Mesenteric fat pad (tissue), 1 donor: ENCODE data around the gene CBX2. TPM values are rescaled to one million over a fixed set of nuclear protein-coding genes. Genes with fewer than 3 reads are reported as not detected.

Experiments used
- DNase-seq: peaks from one replicate; pipeline ENCODE4 v3.0.0-alpha.2; 2020; ENCODE audit warnings: low spot score
- total RNA-seq: library from RNA; stranded (reverse); fragmentation: NEBNext Ultra II Directional; extraction: Animal tissue kit (Norgen Biotek cat#: 25700); gene quantifications from one replicate; pipeline ENCODE4 v1.2.1, GENCODE V29; 2021
- donor health status: DM: yes; HTN: yes; CAD: no.

Gene CBX2
- total RNA-seq, 1 donor from 2014 or later: 2.9 TPM

DNA sequence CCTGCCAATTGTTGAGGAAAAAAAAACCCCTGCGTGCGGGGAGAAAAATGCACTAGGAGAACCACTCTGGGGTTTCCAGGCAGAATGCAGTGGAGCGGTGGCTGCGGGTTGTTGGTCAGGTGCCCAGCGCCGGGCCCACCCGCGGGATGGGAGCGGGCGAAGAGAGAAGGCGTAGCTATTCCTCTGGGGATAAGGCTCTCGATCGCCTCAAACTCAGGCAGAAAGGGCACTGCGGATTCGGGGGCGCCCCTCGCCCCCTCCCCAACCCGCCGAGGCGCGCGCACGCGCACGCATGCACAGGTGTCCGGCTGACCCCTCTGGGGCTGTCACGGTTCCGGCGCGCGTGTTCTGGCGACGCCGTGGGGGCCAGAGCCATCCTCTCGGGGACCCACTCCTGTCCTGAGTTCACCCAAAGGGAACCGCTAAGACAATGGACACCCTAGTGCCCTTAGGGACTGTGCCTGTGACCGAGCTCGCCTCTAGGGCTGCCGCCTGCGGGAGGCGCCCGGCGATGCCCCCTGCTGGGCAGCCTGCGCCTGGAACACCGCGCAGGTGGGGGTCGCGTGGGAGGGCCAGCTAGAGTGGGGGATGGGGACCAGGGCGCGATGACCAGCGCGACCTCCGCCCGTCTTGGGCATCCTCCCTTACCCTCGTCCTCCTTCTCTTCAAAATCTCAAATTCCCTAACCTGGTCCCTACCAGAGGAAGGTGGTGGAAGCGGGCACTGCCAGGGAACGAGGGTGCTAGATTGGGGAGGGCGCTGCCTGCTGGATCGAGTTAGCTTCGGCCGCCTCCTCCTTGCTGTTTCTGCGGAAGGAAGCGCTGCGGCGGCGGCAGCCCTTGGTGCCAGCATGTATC lies 33.3 kb downstream of the CBX2 start:
- no peak for DNase-seq

DNA sequence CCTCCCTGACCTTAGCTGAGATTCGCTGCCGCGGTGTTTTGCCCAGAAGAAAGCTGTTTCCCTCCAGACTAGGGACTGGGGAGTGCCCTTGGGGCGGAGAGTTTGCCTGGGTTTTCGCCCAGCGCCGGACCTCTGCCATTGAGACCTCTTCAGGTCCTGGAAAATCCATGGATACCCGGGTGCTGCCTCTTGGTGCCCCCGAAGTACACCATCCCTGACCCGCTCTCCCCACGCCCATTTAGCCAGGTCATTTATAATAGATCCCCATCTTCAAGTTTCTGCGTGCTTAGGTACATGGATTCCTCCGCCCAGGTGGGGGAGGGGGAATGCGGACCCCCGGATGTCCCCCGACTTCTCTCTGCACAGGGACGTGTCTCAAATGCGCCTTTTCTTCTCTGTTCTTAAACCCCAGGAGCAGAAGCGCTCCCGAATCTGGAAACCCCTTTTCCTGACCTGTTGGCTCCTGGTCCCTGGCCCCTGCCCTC lies 34.0 kb downstream of the CBX2 start:
- DNase-seq: no peak

DNA sequence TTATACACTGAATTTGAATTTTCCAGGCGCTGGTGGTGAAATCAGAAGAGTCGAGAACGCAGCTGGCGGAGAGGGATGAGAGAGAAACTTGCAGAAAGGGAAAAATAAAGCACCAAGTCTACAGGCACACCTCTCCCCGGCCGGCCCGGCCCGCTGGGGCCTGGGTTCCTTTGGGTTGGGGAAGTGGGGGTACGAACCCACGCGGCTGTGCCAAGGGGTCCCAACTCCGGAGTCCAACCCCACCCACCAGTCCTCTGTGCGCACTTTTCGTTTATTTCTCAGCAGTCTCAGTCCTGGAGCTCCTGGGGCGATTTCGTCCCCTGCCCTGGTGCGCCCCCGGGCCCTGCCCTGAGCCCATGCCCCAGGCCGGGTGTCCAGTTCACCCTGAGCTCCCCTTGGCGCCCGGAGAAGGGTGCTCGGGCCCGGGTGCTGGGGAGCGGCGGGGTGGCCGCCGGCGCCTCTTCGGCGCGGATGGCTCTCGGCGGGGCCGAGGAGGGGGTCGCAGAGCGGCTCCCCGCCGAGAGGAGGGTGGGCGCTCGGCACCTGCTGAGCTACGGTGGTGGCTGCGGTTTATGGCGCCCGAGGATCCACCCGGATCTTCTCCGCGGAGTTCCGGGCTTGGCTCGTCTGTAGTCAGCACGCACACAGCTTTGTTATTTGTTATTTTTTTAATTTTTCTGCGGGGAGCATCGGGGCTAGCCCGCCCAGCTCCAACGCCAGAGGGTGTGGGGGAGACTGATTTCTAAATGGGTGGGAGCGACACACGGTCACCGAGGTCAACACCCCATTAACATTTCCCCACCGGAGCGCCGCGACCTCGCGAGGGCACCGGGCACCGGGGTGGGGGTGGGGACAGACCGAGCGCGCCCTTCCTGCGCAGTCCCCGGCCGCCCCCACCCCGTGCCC lies 34.7 kb downstream of the CBX2 start:
- DNase-seq: no peak

DNA sequence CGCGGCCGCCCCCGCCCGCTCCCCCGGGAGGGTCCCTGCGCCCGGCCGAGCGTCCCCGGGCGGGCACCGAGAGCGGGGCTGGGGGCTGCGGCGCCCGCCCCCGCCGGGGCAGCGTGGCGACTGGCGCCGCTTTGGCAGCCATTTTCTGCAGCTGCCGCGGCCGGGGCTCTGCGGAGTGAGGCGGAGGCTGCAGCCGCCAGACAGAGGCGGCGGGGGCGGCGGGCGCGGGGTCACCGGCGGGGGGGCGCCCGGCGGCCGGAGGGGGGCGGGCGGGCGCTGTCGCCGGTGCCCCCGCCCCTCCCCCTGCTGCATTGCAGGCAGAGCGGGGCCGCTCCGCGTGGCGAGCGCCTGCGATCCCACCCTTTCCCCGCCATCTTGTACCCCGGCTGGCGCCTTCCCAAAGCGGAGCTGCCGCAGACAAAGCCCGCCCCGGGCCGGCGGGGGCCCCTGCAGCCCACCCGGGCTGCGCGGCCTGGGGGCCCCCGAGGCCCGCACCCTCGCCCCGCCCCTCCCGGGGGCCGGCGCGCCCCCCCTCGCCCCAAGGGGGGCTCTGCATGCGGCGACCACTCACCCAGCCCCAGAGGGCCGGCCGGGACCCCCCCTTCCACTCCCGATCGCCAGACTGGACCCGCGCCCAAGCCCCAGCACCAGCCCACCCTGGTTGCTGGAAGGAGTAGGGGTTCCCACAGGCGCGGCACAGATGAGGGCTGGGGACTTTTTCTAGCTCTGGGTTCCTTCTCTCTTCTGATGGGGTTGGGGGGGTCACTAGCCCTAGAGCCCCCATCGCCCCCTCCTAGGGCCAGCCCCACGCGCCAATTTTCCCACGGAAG lies 35.6 kb downstream of the CBX2 start:
- DNase-seq: no peak

DNA sequence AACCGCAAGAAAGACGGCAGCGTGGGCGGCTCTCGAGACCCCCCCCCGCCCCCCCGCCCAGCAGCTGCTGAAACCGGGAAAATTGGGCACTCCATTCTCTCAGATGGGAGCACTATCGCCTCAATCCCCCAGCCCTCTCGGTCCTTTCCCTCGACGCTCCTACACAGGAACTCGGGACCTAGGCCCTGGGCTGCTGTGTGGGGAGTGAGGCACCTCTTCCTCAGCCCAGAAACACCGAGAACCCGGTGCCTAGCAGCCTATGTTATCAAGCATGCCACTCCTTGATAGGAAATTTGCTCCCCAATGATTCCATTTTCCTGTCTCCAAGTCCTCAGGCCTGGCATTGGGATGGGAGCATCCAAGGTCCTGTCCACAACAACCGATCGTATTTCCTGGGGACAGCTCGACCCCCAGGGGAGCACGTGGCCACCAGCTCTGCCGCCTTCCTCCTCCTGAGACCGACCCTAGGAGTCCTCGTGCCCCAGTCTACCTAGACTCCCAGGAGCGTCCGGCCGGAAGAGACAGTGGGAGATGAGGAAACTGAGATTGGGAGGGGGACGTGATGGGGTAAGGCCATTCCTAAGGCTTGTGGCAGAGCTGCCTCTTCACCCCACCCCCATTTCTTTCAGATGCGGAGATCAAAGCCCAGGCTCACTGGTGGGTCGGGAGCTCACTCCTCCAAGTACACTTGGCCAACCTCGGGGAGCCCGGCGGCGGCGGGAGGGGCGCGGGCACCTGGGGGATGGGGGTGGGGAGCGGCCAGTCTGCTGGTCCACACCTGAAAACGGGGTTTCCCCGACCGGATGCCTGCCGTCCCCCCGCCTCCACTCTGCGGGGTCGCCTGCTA lies 36.4 kb downstream of the CBX2 start:
- no peak for DNase-seq

DNA sequence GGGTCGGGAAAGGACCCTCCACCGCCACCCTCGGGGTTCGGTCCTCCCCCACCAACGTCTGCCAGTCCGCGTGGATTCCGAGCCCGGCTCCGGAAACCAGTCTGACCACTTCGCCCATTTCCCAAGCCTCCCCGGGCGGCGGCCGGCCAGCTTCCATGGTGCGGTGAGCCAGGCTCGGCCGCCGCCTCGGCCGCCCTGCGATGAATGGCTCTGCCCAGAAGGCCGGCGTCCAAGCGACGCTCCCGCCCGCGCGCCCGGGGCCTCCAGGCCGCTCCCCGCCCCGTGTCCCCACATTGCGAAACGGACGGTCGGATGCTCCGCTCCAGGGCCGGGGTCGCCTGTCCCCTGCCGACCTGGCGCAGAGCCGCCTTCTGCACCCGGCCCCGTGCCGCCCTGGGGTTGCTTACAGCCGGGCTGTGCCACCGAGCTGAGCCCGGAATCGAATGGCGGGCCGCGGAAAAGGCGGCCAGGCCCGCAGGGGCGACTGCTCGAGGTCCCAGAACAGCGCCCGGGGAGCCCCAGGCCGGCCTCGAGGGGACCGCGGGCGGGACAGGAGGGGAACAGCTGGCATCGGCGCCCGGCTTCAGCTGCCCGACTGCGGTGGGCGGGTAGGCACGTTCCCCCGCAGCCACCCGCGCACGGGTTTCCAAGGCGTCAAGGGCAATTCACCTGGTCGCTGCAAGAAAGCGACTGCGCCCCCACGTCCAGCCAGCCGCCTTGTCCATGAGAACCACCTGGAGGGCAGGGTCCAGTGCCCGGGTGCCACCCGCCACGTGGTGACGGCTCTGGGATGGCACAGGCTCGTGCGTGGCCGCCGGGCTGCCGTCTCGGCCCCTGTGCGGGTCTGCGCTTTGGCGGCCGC lies 37.3 kb downstream of the CBX2 start:
- no peak for DNase-seq

DNA sequence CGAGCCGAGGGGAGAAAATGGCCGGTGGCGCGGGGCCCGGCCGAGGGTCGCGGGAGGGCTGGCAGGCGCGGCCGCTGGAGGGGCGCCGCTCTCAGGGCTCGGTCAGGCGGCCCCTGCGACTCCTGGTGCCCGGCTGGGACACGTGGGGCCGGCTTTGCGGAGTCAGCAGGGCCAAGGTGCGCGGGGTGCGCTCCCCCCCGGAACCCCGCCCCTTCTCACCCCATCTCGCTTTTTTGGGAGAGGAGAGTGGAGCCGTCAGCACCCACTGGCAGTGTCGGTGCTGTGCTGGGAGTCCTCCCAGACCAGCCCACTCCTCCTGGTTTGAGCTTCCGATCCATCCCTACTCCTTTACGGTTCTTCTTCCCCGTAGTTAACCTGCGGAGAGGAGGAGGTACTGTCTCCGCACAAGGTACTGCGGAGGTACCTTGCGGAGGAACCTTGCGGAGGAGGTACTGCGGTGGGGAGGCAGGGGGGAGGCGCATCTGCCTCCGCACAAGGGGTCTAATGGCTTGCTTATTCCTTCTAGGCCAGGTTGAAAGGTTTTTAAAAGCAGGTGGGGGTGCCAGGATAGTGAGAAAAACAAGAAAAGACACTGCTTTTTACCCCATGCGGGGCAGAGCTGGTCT lies 38.0 kb downstream of the CBX2 start:
- no peak for DNase-seq

DNA sequence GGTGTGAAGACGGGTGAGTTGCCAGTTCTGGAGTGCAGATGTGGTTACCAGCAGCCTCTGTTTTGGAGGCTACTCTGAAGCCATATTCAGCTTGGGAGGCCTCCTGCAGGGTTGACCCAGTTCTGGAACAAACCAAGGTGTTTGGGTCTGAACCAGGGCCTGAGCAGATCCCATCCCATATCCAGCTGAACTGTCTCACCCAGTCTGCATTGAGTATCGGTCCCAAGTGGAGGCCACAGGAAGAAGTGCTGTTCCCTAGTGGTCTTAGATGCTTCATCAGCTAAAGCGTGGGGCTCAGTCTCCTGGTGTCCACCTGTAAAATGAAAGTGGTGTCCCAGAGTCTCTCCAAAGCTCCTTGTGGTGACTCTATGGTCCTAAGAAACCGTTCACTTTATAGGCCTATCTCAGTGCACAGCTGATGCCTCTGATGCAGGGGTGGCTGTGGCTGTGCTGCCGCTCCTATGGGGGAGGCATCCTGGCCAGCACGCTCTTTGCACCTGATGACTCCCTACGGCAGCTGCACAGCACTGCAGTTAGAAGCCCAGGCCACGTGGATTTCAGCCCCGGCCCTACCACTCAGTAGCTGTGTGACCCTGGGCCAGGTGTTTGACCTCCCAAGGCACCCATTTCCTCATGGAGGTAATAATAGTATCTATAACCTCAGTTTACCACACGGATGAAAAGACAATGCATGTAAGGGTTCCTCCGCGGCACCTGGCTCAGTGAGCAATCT lies 40.2 kb downstream of the CBX2 start:
- no peak for DNase-seq

DNA sequence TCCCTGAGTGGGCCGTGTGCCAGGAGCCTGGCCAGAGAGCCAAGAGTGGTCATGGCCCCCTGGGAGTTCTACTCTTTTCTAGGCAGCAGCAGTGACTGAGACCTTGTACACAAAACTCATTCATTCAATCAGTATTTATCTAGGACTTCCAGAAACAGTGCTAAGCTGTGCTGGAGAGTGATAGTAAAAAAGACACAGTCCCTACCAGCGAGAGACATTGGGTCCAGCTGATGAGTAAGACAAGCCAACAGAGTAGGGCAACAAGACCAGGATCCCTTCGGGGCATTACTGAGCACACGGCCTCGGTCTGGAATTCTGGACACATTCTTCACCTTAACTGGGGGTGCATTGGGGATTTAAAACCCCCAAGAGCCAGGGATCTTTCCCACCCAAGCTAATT lies 41.1 kb downstream of the CBX2 start:
- DNase-seq: no peak

DNA sequence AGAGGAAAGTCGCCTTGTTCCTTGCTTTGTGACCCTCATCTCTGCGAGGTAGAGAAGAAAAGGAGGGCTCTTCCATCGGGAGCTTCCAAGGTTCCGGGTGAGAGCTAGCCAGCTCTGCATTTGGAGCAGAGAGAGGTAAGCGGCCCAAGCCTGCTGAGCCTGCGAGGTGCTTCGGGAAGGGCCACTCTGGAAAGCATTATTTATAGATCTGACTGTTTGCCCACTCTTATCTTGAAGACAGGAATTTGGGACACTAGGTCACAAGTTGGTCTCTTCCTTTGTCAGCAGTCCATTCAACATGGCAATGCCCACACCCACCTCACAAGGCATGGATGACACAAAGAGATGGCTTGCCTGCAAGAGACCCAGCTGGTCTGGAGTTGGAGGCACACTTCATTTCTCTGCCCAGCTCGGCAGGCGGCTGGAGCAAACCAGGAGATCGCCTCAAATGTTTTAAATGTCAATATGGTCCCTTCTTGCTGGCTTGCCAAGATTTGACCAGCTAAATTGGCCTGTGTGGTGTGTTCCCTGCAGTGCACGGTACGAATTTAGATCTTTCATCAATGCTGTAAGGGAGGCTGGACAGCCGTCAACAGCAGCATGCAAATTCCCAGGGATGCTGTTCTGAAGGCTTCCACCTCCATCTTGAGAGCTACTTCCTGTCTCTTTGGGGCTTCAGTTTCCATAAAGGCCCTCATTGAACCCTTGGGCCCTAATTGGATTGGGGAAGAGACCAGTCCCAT lies 41.8 kb downstream of the CBX2 start:
- DNase-seq: no peak

DNA sequence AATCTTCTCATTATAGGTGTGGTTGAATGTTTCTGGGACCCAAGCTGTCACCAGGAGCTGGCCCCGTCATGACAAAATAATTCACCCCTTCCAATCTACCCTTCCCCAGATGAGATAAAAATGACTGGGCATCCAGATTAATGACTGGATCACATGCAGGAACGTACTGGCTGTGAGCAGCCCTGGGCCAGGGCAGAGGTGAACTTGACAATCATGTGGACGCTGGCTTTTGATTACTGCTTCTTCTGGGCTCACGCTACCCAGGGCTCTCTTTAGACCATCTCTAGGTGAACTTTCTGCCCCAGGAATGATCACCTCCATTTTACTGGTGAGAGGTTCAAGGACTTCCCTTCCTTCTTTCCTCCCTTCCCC lies 43.0 kb downstream of the CBX2 start:
- DNase-seq: no peak

DNA sequence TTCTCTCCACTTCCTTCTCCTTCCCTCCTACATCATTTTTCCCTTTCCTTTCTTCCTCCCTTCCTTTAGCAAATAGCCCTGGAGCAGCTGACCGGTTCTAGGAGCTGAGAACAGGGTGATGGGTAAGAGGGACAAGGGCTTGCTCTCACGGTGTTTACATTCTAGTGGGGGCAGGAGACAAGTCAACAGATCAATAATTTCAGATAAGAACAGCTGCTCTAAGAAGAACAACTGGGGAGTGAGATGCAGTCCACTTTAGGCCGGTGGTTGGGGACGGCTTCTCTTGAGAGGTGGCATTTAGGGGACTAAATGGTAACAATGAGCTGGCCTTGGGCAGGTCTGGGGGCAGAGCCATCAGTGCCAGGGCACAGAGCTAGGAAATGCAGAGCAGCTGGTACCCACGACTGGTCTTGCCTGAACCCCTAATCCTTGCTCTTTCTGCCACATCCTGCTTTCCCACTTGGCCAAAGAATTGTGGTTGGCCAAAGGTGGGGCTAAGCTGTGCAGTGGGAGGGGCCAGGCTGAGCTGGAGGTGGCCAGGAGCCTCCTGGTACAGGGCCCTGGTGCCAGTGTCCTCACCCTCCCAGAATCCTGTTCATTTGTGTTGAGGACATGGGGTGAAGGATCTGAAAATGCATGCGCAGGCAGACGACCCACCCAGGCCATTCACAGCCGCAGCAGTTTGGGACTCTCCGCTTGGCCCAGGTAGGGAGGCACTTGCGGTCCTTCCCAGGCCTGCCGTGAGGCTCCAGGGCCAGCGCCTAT lies 43.6 kb downstream of the CBX2 start:
- no peak for DNase-seq

DNA sequence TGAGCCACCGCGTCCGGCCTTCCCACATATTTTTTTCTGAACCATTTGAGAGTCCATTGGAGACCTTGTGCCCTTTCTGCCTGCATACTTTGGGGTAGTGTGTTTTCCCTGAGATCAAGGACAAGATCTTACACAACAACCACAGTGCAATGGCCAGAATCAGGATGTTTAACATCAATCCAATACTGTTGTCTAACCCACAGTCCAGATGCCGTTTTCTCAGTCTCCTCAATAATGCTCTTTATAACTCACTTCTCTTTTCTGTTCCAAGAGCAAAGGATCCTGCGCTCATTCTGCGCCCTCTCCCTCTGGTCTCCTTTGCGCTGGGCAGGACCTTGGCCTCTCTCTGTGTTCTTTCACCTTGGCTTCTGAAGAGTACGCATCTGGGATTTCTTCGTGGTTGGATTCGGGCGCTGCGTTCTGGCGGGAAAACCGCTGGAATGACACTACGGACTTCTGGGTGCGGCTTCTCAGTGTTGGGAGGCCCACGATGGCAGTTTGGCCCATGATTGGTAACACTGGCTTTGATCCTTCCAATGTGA lies 44.7 kb downstream of the CBX2 start:
- DNase-seq: no peak

DNA sequence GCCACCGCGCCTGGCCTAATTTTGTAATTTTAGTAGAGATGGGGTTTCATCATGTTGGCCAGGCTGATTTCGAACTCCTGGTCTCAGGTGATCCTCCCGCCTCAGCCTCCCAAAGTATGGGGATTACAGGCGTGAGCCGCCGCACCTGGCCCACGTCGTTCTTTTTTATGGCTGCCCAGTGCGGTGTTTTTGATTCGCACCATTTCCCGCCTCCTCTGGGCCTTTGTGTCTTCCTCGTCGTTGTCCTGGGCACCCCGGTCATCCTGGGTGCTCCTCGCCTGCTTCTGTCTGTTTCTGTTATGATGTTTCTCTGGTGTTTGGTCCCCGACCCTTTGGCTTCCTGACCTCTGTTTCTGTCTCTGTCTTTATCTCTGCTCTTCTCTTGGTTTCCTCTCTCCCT lies 46.3 kb downstream of the CBX2 start:
- DNase-seq: no peak

DNA sequence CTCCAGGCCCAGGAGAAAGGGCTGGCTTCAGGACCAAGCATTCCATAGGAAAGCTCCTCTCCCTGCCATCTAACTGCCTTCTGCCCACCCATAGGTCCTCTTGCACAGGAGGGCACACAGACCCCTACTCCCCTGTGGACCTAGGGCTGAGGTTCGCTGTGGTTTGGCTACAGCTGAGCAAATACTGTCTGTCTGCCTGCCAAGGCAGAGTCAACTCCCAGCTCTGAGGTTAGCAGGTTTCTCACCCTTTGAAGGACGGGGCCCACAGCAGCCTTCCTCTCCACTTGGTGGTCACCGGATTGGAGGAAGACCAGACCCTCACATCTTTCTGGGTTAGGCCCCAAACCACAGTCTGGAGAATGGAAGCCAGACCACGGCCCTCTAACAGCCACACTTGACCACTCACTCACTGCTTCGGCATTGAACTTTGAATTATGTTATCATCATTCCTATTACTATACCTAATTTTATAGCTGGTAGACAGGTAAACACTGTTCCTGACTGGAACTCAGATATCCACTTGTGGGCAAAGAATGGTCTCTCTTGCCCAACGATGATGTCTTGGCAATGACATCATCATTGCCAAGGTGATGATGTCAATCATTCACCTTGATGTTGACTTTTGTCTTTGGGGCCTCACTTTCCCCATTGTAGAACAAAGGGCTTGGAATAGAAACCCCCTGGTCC lies 47.1 kb downstream of the CBX2 start:
- no peak for DNase-seq

DNA sequence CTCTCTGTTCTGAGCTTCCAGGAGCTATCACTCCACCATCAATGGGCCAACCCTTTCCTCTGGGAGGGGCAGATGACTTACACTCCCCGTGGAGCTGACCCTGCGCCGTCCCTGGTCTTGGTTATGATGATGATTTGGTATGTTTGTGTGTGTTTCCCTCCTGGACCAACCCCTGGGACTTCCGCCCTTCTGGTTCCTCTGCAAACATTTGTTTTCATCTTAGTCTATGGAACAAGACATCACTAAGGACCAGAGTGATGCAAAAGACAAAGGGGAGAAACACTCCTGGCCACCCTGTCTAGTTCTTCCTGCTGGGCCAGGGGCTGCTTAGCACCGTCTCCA lies 47.6 kb downstream of the CBX2 start:
- DNase-seq: no peak
